Endodermal cell (in vitro differentiated cells): Measurements from ENCODE around the gene PTMA. TPM values are rescaled to one million over a fixed set of nuclear protein-coding genes. Genes with fewer than 3 reads are reported as not detected.
A peak's percentile ranks its signal among the peaks of the same experiment; 100 is the strongest.
"Not testable (repeated sequence)": the region's sequence is repeated elsewhere in the genome, so short reads cannot be mapped to it uniquely, and the experiment has no call there.

ENCODE experiments used
- DNase-seq: peaks from one replicate; pipeline ENCODE4 v3.0.0-alpha.2; 2017
- H3K27ac ChIP-seq: 2 replicates; pipeline ENCODE4 v1.5.1; 2013; ENCODE audit warnings: mild to moderate bottlenecking, low read depth, low read length, moderate library complexity
- H3K27me3 ChIP-seq: 2 replicates; pipeline ENCODE4 v1.6.1; 2013; ENCODE audit warnings: mild to moderate bottlenecking, low read length, moderate library complexity; ENCODE audit not compliant: insufficient read depth, control insufficient read depth, poor library complexity, severe bottlenecking
- H3K36me3 ChIP-seq: 2 replicates; pipeline ENCODE4 v1.7.0; 2013; ENCODE audit warnings: mild to moderate bottlenecking, low read length, moderate library complexity; ENCODE audit not compliant: control insufficient read depth, insufficient read depth
- H3K4me1 ChIP-seq: one replicate; pipeline ENCODE4 v1.7.0; 2013; ENCODE audit warnings: low read length; ENCODE audit not compliant: control insufficient read depth, insufficient read depth
- H3K4me3 ChIP-seq: 2 replicates; pipeline ENCODE4 v1.5.1; 2013; ENCODE audit warnings: mild to moderate bottlenecking, low read length, moderate library complexity
- H3K9ac ChIP-seq: 2 replicates; pipeline ENCODE4 v1.6.1; 2013; ENCODE audit warnings: mild to moderate bottlenecking, low read length, moderate library complexity; ENCODE audit not compliant: poor library complexity, severe bottlenecking; ENCODE audit errors: extremely low read depth
- H3K9me3 ChIP-seq: 2 replicates; pipeline ENCODE4 v1.6.1; 2013; ENCODE audit warnings: mild to moderate bottlenecking, low read length, moderate library complexity; ENCODE audit not compliant: control insufficient read depth
- H3K27ac Mint-ChIP-seq: 2 replicates; pipeline ENCODE4 v1.8.0; 2020; ENCODE audit warnings: mixed read lengths
- H3K27me3 Mint-ChIP-seq: 2 replicates; pipeline ENCODE4 v1.8.0; 2021; ENCODE audit warnings: mild to moderate bottlenecking, mixed read lengths; ENCODE audit not compliant: insufficient read depth
- H3K36me3 Mint-ChIP-seq: 2 replicates; pipeline ENCODE4 v1.8.0; 2020; ENCODE audit warnings: low read depth, mixed read lengths
- H3K4me1 Mint-ChIP-seq: 2 replicates; pipeline ENCODE4 v1.8.0; 2020; ENCODE audit warnings: mixed read lengths
- H3K4me3 Mint-ChIP-seq: 2 replicates; pipeline ENCODE4 v1.8.0; 2020; ENCODE audit warnings: mild to moderate bottlenecking, moderate library complexity, mixed read lengths
- H3K9me3 Mint-ChIP-seq: 2 replicates; pipeline ENCODE4 v1.8.0; 2020; ENCODE audit warnings: mild to moderate bottlenecking, mixed read lengths
- WGBS, 2 experiments: methylation state at CpG; one replicate each; pipeline versions ENCODE4 v1.1.5 to v1.1.7; 2013; ENCODE audit warnings: missing lambda C conversion rate in 2 of 2, mixed read lengths in 1 of 2; ENCODE audit not compliant: insufficient coverage in 1 of 2, insufficient read length in 1 of 2; 5-methylcytosine and 5-hydroxymethylcytosine counted together
- long read RNA-seq, 4 experiments: library from polyadenylated mRNA in 2 of 4; library from RNA in 1 of 4; library from capped mRNA in 1 of 4; stranded (forward) in 3 of 4; unstranded in 1 of 4; transcript quantifications; one replicate each; pipeline ENCODE4 v2.0.0, GENCODE V29; 2020 to 2021; ENCODE audit warnings: inconsistent platforms in 1 of 4
- polyA plus RNA-seq, 2 experiments: library from polyadenylated mRNA; stranded (reverse); fragments of 50-300 nt; gene quantifications; one replicate each; pipeline ENCODE4 v1.2.3, GENCODE V29; 2013
- total RNA-seq, 2 donors: library from RNA; stranded (reverse); fragmentation: NEBNext Ultra II Directional in 1 of 2; extraction: Animal tissue kit (Norgen Biotek cat#: 25700) in 1 of 2; gene quantifications; 2 replicates in 1 of 2; 3 replicates in 1 of 2; pipeline ENCODE4 v1.2.1, GENCODE V29; 2021
- TF ChIP-seq, protein P1 (sequence below): fragments of 200-600 bp; sonication (generic); conservative IDR thresholded peaks from 2 replicates; pipeline ENCODE4 v1.5.0; 2021; ENCODE audit warnings: antibody characterized with exemption, mild to moderate bottlenecking

PTMA gene
- total RNA-seq: 1,000 to 10,000 TPM; 1,233 to 1,450 TPM
- polyA plus RNA-seq (2013, experiment 1 of 2): 1,679 TPM
- 1,712 TPM for polyA plus RNA-seq (2013, experiment 2 of 2)
- long read RNA-seq, experiment 1, transcript PTMA-202 (5 exons, 1,221 nt): major isoform, 22 of 1,142 reads
- long read RNA-seq, experiment 1, partial matches to known transcripts: 1,029 of 1,142 reads
- long read RNA-seq, experiment 1, other reads (novel, unspliced or antisense): 88 of 1,142 reads
- long read RNA-seq, experiment 2, transcript PTMA-202 (5 exons, 1,221 nt): major isoform, 1,208 of 1,374 reads
- long read RNA-seq, experiment 2, transcript PTMA-201 (5 exons, 1,212 nt): minor isoform, 101 of 1,374 reads
- long read RNA-seq, experiment 2, partial matches to known transcripts: 35 of 1,374 reads
- long read RNA-seq, experiment 2, other reads (novel, unspliced or antisense): 23 of 1,374 reads
- long read RNA-seq, experiment 3, transcript PTMA-201 (5 exons, 1,212 nt): minor isoform, 68 of 775 reads
- long read RNA-seq, experiment 3, transcript PTMA-202 (5 exons, 1,221 nt): major isoform, 659 of 775 reads
- long read RNA-seq, experiment 3, partial matches to known transcripts: 24 of 775 reads
- long read RNA-seq, experiment 3, other reads (novel, unspliced or antisense): 16 of 775 reads
- long read RNA-seq, experiment 4, transcript PTMA-202 (5 exons, 1,221 nt): major isoform, 1,132 of 1,383 reads
- long read RNA-seq, experiment 4, transcript PTMA-201 (5 exons, 1,212 nt): minor isoform, 94 of 1,383 reads
- long read RNA-seq, experiment 4, partial matches to known transcripts: 115 of 1,383 reads
- long read RNA-seq, experiment 4, other reads (novel, unspliced or antisense): 36 of 1,383 reads

- Histone ChIP-seq H3K36me3 (peaks cover 22% of the 10 kb centered on the region), H3K27me3 (no peaks in the 10 kb centered on the region), H3K9ac (peak within 1 kb of the TSS; percentile 99), H3K4me1 (no peaks in the 10 kb centered on the region), H3K27ac (peak within 1 kb of the TSS; percentile 99), H3K4me3 (peak within 1 kb of the TSS; percentile 97), H3K9me3 (no peaks in the 10 kb centered on the region)
- Mint-ChIP-seq H3K36me3 (peaks cover 32% of the 10 kb centered on the region), H3K4me3 (peak within 1 kb of the TSS; percentile 97), H3K27me3 (no peaks in the 10 kb centered on the region), H3K4me1 (peaks cover 15% of the 10 kb centered on the region), H3K9me3 (peaks cover 1% of the 10 kb centered on the region), H3K27ac (peak within 1 kb of the TSS; percentile 100)
- 0 to 1% methylated on average over 44 to 86 of the region's 97 CpGs for WGBS, 2 experiments
- TF ChIP-seq, protein P1, sequence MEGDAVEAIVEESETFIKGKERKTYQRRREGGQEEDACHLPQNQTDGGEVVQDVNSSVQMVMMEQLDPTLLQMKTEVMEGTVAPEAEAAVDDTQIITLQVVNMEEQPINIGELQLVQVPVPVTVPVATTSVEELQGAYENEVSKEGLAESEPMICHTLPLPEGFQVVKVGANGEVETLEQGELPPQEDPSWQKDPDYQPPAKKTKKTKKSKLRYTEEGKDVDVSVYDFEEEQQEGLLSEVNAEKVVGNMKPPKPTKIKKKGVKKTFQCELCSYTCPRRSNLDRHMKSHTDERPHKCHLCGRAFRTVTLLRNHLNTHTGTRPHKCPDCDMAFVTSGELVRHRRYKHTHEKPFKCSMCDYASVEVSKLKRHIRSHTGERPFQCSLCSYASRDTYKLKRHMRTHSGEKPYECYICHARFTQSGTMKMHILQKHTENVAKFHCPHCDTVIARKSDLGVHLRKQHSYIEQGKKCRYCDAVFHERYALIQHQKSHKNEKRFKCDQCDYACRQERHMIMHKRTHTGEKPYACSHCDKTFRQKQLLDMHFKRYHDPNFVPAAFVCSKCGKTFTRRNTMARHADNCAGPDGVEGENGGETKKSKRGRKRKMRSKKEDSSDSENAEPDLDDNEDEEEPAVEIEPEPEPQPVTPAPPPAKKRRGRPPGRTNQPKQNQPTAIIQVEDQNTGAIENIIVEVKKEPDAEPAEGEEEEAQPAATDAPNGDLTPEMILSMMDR: no peak
- DNase-seq: peak; percentile 100
Measured at GRCh38 chr2:231707927-231708772, at the start of gene PTMA. Gene PTMA (plus strand): TSS chr2:231708525. CDS start chr2:231708707, 182 bp downstream.

DNA sequence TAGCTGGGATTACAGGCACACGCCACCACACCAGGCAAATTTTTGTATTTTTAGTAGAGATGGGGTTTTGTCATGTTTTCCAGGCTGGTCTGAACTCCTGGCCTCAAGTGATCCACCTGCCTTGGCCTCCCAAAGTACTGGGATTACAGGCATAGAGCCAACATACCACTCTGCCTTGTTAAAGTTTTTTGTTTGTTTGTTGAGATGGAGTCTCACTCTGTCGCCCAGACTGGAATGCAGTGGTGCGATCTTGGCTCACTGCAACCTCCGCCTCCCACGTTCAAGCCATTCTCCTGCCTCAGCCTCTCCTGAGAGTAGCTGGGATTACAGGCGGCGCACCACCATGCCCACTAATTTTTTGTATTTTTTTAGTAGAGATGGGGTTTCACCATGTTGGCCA is 48.3 kb upstream of the PTMA start:
- H3K4me3 Mint-ChIP-seq, H3K36me3 ChIP-seq, H3K4me1 Mint-ChIP-seq, DNase-seq, H3K9ac ChIP-seq, H3K27me3 Mint-ChIP-seq, H3K9me3 ChIP-seq, H3K27ac Mint-ChIP-seq, H3K4me3 ChIP-seq, H3K36me3 Mint-ChIP-seq, H3K4me1 ChIP-seq, H3K9me3 Mint-ChIP-seq, H3K27ac ChIP-seq, H3K27me3 ChIP-seq: not testable (repeated sequence)
- 96 to 100% methylated on average over 5 to 7 of the region's 7 CpGs for WGBS, 2 experiments

- DNase-seq: no peak
- Histone ChIP-seq H3K9me3 (no peaks in the 10 kb centered on the region), H3K9ac (no peak overlapping the region), H3K36me3 (no peaks in the 10 kb centered on the region), H3K4me1 (no peaks in the 10 kb centered on the region), H3K27me3 (no peaks in the 10 kb centered on the region), H3K4me3 (no peak overlapping the region), H3K27ac (no peak overlapping the region)
- no peak overlapping the region for H3K4me3 Mint-ChIP-seq
- TF ChIP-seq, protein P1: no peak
- no peak overlapping the region for H3K27ac Mint-ChIP-seq
- peaks cover 9% of the 10 kb centered on the region for H3K27me3 Mint-ChIP-seq
- H3K4me1 Mint-ChIP-seq: peaks cover 6% of the 10 kb centered on the region
- no peaks in the 10 kb centered on the region for H3K36me3 Mint-ChIP-seq
- WGBS, 2 experiments: 94 to 96% methylated on average over 7 to 8 of the region's 8 CpGs
- H3K9me3 Mint-ChIP-seq: peaks cover 5% of the 10 kb centered on the region
Measured at GRCh38 chr2:231660860-231661259, 47.5 kb upstream of the PTMA start.
